B cell (primary cell): ENCODE data around the gene CARD10.

Experiments used
- CTCF ChIP-seq: fragments of 200-600 bp; IDR thresholded peaks from one replicate; pipeline ENCODE4 v1.8.0; 2022; ENCODE audit warnings: antibody characterized with exemption, mild to moderate bottlenecking
- EZH2 ChIP-seq: IDR thresholded peaks from 2 replicates; pipeline ENCODE4 v1.6.1; 2012; ENCODE audit warnings: borderline replicate concordance, low read depth, mild to moderate bottlenecking, moderate library complexity, low read length; ENCODE audit not compliant: insufficient read depth, poor library complexity, severe bottlenecking

- TF ChIP-seq CTCF (peak; percentile 76), EZH2 (no peak)
These were observed 20.8 kb downstream of the CARD10 start for GRCh38 chr22:37498289-37498909.
